ENCODE data around the gene DNAJB6. TPM values are rescaled to one million over a fixed set of nuclear protein-coding genes. Genes with fewer than 3 reads are reported as not detected.
"Not testable (repeated sequence)": the region's sequence is repeated elsewhere in the genome, so short reads cannot be mapped to it uniquely, and the experiment has no call there.

The DNAJB6 gene
- total RNA-seq, 5 donors from 2014 or later (not counting 1 experiment from before 2014, with no cell fraction given): 80.7 to 195 (median 89.1) TPM

DNA sequence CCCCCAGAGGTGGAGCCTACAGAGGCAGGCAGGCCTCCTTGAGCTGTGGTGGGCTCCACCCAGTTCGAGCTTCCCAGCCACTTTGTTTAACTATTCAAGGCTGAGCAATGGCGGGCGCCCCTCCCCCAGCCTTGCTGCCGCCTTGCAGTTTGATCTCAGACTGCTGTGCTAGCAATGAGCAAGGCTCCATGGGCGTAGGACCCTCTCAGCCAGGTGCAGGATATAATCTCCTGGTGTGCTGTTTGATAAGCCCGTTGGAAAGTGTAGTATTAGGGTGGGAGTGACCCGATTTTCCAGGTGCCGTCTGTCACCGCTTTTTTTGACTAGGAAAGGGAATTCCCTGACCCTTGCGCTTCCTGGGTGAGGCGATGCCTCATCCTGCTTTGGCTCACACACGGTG is 117.2 kb downstream of the DNAJB6 start:
- H3K9me3 Mint-ChIP-seq; H3K4me1 Mint-ChIP-seq; H3K4me1 ChIP-seq (ENCODE audit: control insufficient read depth in 1 of 2, extremely low read depth in 1 of 2, insufficient read depth in 2 of 2, low read length in 2 of 2); H3K4me3 ChIP-seq (ENCODE audit: control insufficient read depth in 1 of 2, extremely low read depth in 1 of 2, low read length in 1 of 2); POLR2A ChIA-PET; H3K36me3 ChIP-seq (ENCODE audit: control insufficient read depth in 2 of 2, extremely low read depth in 1 of 2, insufficient read depth in 1 of 2, low read length in 1 of 2); DNase-seq; H3K4me3 Mint-ChIP-seq; H3K36me3 Mint-ChIP-seq; CTCF ChIA-PET; H3K27ac Mint-ChIP-seq; H3K27ac ChIP-seq (ENCODE audit: low read length); ATAC-seq (replicated peaks in 1 of 4); H3K9me3 ChIP-seq; H3K27me3 Mint-ChIP-seq: not testable (repeated sequence)
- H3K27me3 ChIP-seq (replicated peaks in 1 of 2; ENCODE audit: control insufficient read depth in 2 of 2, extremely low read depth in 1 of 2, insufficient read depth in 2 of 2, low read length in 1 of 2): peaks cover 0 to 11% of the 10 kb centered on the region in 2 experiments
- 87% methylated on average over 11 of the region's 12 CpGs for WGBS (ENCODE audit: insufficient coverage)

DNA sequence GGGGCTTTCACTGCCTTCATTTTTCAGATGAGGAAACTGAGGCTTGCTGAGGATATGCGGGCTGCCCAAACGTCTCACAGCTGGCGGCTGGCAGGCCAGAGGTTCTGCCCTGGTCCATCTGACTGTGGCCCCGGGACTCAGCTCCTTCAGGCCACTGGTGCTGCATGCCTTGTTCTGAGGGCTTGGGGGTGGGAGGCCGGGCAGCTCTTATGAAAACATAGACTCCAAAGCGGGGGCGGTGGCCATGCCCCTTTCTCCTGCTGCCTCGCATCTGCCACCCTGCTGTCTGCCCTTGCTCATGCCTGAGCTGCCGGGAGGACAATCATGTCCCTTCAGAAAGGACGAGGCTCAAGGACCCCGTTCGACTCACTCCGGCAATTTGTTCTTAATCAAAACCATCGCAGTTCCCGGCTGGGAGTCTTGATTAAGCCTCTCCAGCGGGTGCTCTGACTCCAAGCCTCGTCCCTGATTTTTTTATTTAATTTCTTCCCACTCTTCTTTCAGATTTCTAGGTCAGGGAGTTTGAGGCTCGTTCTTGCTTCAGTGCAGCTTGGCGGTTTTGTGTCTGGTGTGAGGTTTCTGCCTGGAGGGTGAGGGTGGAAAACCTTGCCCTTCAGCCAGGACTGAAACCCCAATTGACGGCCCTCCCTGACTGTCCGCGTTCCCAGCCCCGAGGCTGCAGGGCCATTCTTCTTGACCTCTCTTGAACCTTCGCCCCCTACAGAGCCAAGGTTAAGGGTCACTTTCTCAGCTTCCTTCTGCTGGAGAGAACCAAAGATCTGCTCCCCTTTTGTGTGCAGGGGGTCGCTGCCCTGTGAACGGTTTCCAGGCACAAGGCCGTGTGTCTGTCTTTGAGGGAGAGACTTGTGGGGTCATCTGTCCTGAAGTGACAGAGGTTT is 120.8 kb downstream of the DNAJB6 start:
- no peaks in the 10 kb centered on the region for H3K36me3 ChIP-seq (ENCODE audit: control insufficient read depth in 2 of 2, extremely low read depth in 1 of 2, insufficient read depth in 1 of 2, low read length in 1 of 2)
- ChIA-PET POLR2A (no interaction called here), CTCF (no interaction called here)
- peaks cover 0 to 14% of the 10 kb centered on the region in 2 experiments for H3K27me3 ChIP-seq (replicated peaks in 1 of 2; ENCODE audit: control insufficient read depth in 2 of 2, extremely low read depth in 1 of 2, insufficient read depth in 2 of 2, low read length in 1 of 2)
- peaks cover 0 to 8% of the 10 kb centered on the region in 2 experiments for H3K4me1 ChIP-seq (ENCODE audit: control insufficient read depth in 1 of 2, extremely low read depth in 1 of 2, insufficient read depth in 2 of 2, low read length in 2 of 2)
- peaks cover 0 to 5% (median 5%) of the 10 kb centered on the region in 3 donors for H3K9me3 Mint-ChIP-seq
- ATAC-seq (replicated peaks in 1 of 4) (no peak), DNase-seq (peak in 1 of 35 experiments; percentile 21)
- H3K4me1 Mint-ChIP-seq: peaks cover 8 to 16% (median 9%) of the 10 kb centered on the region in 3 donors
- 90% methylated on average over 18 of the region's 27 CpGs for WGBS (ENCODE audit: insufficient coverage)
- H3K9me3 ChIP-seq: no peaks in the 10 kb centered on the region
- no peak overlapping the region for H3K27ac ChIP-seq (ENCODE audit: low read length)
- H3K4me3 Mint-ChIP-seq: no peak overlapping the region
- peaks cover 0 to 5% of the 10 kb centered on the region in 2 donors for H3K27me3 Mint-ChIP-seq
- H3K4me3 ChIP-seq (ENCODE audit: control insufficient read depth in 1 of 2, extremely low read depth in 1 of 2, low read length in 1 of 2): no peak overlapping the region
- H3K27ac Mint-ChIP-seq: no peak overlapping the region
- no peaks in the 10 kb centered on the region for H3K36me3 Mint-ChIP-seq

DNA sequence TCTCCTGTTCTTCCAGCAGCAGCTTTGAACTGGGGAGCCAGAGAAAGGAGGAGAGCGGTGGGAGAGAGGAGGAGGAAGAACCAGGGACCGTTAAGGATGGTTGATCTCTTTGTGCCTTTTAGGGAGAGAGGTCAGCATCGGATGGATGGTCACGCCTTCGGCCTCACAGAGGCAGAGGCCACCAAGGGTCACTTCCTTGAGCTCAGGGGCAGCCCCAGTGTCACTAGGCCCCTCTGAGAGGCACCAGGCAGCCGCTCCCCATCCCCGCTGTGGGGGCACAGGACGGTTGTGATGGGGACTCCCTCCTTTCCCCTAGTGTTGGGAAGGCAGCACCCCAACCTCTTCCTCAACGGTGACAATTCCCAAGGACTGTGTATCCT is 121.4 kb downstream of the DNAJB6 start:
- 98% methylated on average over 5 of the region's 9 CpGs for WGBS (ENCODE audit: insufficient coverage)
- ATAC-seq (replicated peaks in 1 of 4) (no peak), DNase-seq (no peak)
- H3K27me3 ChIP-seq (replicated peaks in 1 of 2; ENCODE audit: control insufficient read depth in 2 of 2, extremely low read depth in 1 of 2, insufficient read depth in 2 of 2, low read length in 1 of 2): peaks cover 0 to 18% of the 10 kb centered on the region in 2 experiments
- Mint-ChIP-seq H3K36me3 (no peaks in the 10 kb centered on the region), H3K4me1 (peaks cover 12 to 21% (median 14%) of the 10 kb centered on the region in 3 donors), H3K27me3 (peaks cover 0 to 5% of the 10 kb centered on the region in 2 donors), H3K4me3 (no peak overlapping the region), H3K9me3 (peaks cover 0 to 5% (median 0%) of the 10 kb centered on the region in 3 donors), H3K27ac (no peak overlapping the region)
- CTCF ChIA-PET: no interaction called here
- peaks cover 3 to 9% of the 10 kb centered on the region in 2 experiments for H3K4me1 ChIP-seq (ENCODE audit: control insufficient read depth in 1 of 2, extremely low read depth in 1 of 2, insufficient read depth in 2 of 2, low read length in 2 of 2)
- no peak overlapping the region for H3K4me3 ChIP-seq (ENCODE audit: control insufficient read depth in 1 of 2, extremely low read depth in 1 of 2, low read length in 1 of 2)
- POLR2A ChIA-PET: no interaction called here
- H3K27ac ChIP-seq (ENCODE audit: low read length): no peak overlapping the region
- no peaks in the 10 kb centered on the region for H3K9me3 ChIP-seq
- H3K36me3 ChIP-seq (ENCODE audit: control insufficient read depth in 2 of 2, extremely low read depth in 1 of 2, insufficient read depth in 1 of 2, low read length in 1 of 2): no peaks in the 10 kb centered on the region

DNA sequence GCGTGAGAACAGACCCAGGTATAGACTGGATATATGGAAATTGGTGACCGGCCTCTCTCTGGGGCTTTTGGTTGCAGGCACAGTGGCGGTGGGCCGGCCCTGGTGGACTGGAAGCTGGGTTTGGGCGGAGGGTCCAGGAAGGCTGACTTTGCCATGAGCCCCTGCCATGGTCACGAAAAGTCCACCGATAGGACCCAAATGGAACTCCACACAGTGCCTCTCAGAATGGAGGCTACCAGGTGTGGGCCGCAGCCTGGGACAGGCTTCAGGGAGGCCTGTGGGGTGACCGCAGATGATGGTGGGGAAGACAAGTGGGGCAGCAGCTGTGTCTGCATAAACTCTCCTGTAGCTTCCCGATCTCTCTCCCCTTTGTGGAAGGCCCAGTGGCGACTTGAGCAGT is 123.2 kb downstream of the DNAJB6 start:
- ChIA-PET CTCF (no interaction called here), POLR2A (no interaction called here)
- Mint-ChIP-seq H3K4me1 (peaks cover 12 to 21% (median 15%) of the 10 kb centered on the region in 3 donors), H3K27me3 (peaks cover 0 to 5% of the 10 kb centered on the region in 2 donors), H3K27ac (no peak overlapping the region), H3K9me3 (no peaks in the 10 kb centered on the region), H3K36me3 (no peaks in the 10 kb centered on the region), H3K4me3 (no peak overlapping the region)
- H3K36me3 ChIP-seq (ENCODE audit: control insufficient read depth in 2 of 2, extremely low read depth in 1 of 2, insufficient read depth in 1 of 2, low read length in 1 of 2): no peaks in the 10 kb centered on the region
- no peaks in the 10 kb centered on the region for H3K9me3 ChIP-seq
- no peak overlapping the region for H3K4me3 ChIP-seq (ENCODE audit: control insufficient read depth in 1 of 2, extremely low read depth in 1 of 2, low read length in 1 of 2)
- DNase-seq (peak in 1 of 35 experiments; percentile 5), ATAC-seq (replicated peaks in 1 of 4) (no peak)
- WGBS (ENCODE audit: insufficient coverage): 98% methylated on average over 9 of the region's 11 CpGs
- H3K27me3 ChIP-seq (replicated peaks in 1 of 2; ENCODE audit: control insufficient read depth in 2 of 2, extremely low read depth in 1 of 2, insufficient read depth in 2 of 2, low read length in 1 of 2): peaks cover 0 to 25% of the 10 kb centered on the region in 2 experiments
- no peak overlapping the region for H3K27ac ChIP-seq (ENCODE audit: low read length)
- H3K4me1 ChIP-seq (ENCODE audit: control insufficient read depth in 1 of 2, extremely low read depth in 1 of 2, insufficient read depth in 2 of 2, low read length in 2 of 2): peaks cover 3 to 9% of the 10 kb centered on the region in 2 experiments

DNA sequence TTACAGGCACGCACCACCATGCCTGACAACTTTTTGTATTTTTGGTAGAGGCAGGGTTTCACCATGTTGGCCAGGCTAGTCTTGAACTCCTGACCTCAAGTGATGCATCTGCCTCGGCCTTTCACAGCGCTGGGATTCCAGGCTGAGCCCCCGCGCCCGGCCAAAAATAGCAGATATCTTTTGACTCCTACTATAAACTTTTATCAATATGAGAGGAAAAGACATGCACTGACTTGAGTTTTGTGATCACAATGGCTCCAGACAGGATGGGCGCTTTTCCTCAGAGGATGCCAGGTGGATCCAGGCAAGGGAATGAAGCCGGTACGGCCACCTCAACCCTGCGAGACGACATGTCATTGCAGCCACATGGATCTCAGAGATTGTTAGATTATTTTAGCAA is 123.9 kb downstream of the DNAJB6 start:
- Mint-ChIP-seq H3K4me1 (peaks cover 12 to 21% (median 15%) of the 10 kb centered on the region in 3 donors), H3K27ac (no peak overlapping the region), H3K36me3 (no peaks in the 10 kb centered on the region), H3K9me3 (no peaks in the 10 kb centered on the region), H3K27me3 (peaks cover 0 to 5% of the 10 kb centered on the region in 2 donors), H3K4me3 (no peak overlapping the region)
- ChIA-PET POLR2A (interaction anchor here in 1 of 2 donors (0.7 kb wide), 1 partner anchor 379 kb away, joined by 4 read pairs; no protein-coding TSS in a partner anchor), CTCF (no interaction called here)
- 83% methylated on average over 2 of the region's 11 CpGs for WGBS (ENCODE audit: insufficient coverage)
- H3K27me3 ChIP-seq (replicated peaks in 1 of 2; ENCODE audit: control insufficient read depth in 2 of 2, extremely low read depth in 1 of 2, insufficient read depth in 2 of 2, low read length in 1 of 2): peaks cover 0 to 25% of the 10 kb centered on the region in 2 experiments
- peaks cover 3 to 9% of the 10 kb centered on the region in 2 experiments for H3K4me1 ChIP-seq (ENCODE audit: control insufficient read depth in 1 of 2, extremely low read depth in 1 of 2, insufficient read depth in 2 of 2, low read length in 2 of 2)
- no peak overlapping the region for H3K4me3 ChIP-seq (ENCODE audit: control insufficient read depth in 1 of 2, extremely low read depth in 1 of 2, low read length in 1 of 2)
- no peak for ATAC-seq (replicated peaks in 1 of 4)
- no peak overlapping the region for H3K27ac ChIP-seq (ENCODE audit: low read length)
- no peaks in the 10 kb centered on the region for H3K36me3 ChIP-seq (ENCODE audit: control insufficient read depth in 2 of 2, extremely low read depth in 1 of 2, insufficient read depth in 1 of 2, low read length in 1 of 2)
- H3K9me3 ChIP-seq: no peaks in the 10 kb centered on the region
- no peak for DNase-seq

DNA sequence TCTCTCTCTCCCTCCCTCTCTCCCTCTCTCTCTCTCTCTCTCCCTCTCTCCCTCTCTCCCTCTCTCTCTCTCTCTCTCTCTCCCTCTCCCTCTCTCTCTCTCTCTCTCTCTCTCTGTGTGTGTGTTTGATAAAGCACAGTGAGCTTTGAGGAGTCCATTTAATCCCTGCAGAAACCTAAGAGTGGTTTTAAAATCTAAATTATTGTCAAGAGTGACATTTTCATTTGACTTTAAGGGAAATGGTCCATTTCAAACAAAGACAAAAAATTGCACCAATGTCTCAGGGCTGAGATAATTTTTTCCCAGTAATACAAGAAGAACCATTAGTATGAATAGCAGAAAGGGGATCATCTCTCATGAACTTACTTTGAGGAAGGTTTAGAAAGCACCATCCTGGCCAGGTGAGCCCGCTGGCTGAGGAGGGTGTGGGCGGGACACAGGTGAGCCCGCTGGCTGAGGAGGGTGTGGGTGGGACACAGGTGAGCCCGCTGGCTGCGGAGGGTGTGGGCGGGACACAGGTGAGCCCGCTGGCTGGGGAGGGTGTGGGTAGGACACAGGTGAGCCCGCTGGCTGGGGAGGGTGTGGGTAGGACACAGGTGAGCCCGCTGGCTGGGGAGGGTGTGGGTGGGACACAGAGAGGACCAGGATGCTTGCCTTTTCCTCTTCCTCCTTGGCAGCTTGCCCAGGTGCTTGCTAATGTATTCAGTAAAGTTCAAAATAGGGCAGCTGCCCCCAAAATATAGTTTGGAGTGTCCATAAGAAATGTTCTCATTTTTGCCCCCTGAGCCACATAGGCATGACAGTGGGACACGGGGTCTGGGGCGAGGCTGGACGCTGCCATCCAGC is 125.0 kb downstream of the DNAJB6 start:
- POLR2A ChIA-PET: interaction anchor here in 1 of 2 donors (0.6 kb wide), 1 partner anchor 25 kb away, joined by 3 read pairs; no protein-coding TSS in a partner anchor
- no peak overlapping the region for H3K4me3 Mint-ChIP-seq
- H3K27me3 Mint-ChIP-seq: peaks cover 0 to 3% of the 10 kb centered on the region in 2 donors
- H3K9me3 Mint-ChIP-seq: no peaks in the 10 kb centered on the region
- no peaks in the 10 kb centered on the region for H3K36me3 Mint-ChIP-seq
- DNase-seq (peak in 1 of 35 experiments; percentile 4), ATAC-seq (replicated peaks in 1 of 4) (no peak)
- CTCF ChIA-PET: no interaction called here
- no peak overlapping the region for H3K27ac ChIP-seq (ENCODE audit: low read length)
- 68% methylated on average over 9 of the region's 12 CpGs for WGBS (ENCODE audit: insufficient coverage)
- H3K27me3 ChIP-seq (replicated peaks in 1 of 2; ENCODE audit: control insufficient read depth in 2 of 2, extremely low read depth in 1 of 2, insufficient read depth in 2 of 2, low read length in 1 of 2): peaks cover 0 to 26% of the 10 kb centered on the region in 2 experiments
- H3K4me1 ChIP-seq (ENCODE audit: control insufficient read depth in 1 of 2, extremely low read depth in 1 of 2, insufficient read depth in 2 of 2, low read length in 2 of 2): peaks cover 3 to 9% of the 10 kb centered on the region in 2 experiments
- peak overlapping the region in 1 of 2 donors; percentile 7 for H3K27ac Mint-ChIP-seq
- H3K4me1 Mint-ChIP-seq: peaks cover 12 to 21% (median 15%) of the 10 kb centered on the region in 3 donors
- H3K4me3 ChIP-seq (ENCODE audit: control insufficient read depth in 1 of 2, extremely low read depth in 1 of 2, low read length in 1 of 2): no peak overlapping the region
- no peaks in the 10 kb centered on the region for H3K36me3 ChIP-seq (ENCODE audit: control insufficient read depth in 2 of 2, extremely low read depth in 1 of 2, insufficient read depth in 1 of 2, low read length in 1 of 2)
- H3K9me3 ChIP-seq: no peaks in the 10 kb centered on the region

All from T-cell (primary cell).